NCI-H2171 (cell line): ENCODE data around the gene RCC2.
"Not testable (repeated sequence)": the region's sequence is repeated elsewhere in the genome, so short reads cannot be mapped to it uniquely, and the experiment has no call there.

ENCODE experiments used
- DNase-seq: peaks from one replicate; lab custom pipeline; 2025; lab: John Stamatoyannopoulos, UW

RCC2 gene

GRCh38 chr1:17439250-17440073 is at the start of gene RCC2:
TSS of gene RCC2 (minus strand) at chr1:17439677. CDS start at chr1:17438514, 1,163 bp downstream.
- peak; percentile 80 for DNase-seq

GRCh38 chr1:17486242-17486641 is 46.8 kb upstream of the RCC2 start:
- no peak for DNase-seq

- no peak for DNase-seq
These were observed 45.8 kb upstream of the RCC2 start for GRCh38 chr1:17485281-17485680.

GRCh38 chr1:17481981-17482380 is 42.5 kb upstream of the RCC2 start:
- DNase-seq: not testable (repeated sequence)

GRCh38 chr1:17480846-17481245 is 41.4 kb upstream of the RCC2 start:
- no peak for DNase-seq

- no peak for DNase-seq
These were observed 36.3 kb upstream of the RCC2 start for GRCh38 chr1:17475752-17476151.

GRCh38 chr1:17474836-17475555 is 35.5 kb upstream of the RCC2 start:
- DNase-seq: not testable (repeated sequence)

- DNase-seq: no peak
These were observed 33.3 kb upstream of the RCC2 start for GRCh38 chr1:17472814-17473213.

- no peak for DNase-seq
These were observed 31.9 kb upstream of the RCC2 start for GRCh38 chr1:17471393-17471792.

GRCh38 chr1:17470021-17470799 is 30.7 kb upstream of the RCC2 start:
- DNase-seq: no peak

- DNase-seq: not testable (repeated sequence)
These were observed 29.1 kb upstream of the RCC2 start for GRCh38 chr1:17468357-17469265.

GRCh38 chr1:17466359-17466758 is 26.9 kb upstream of the RCC2 start:
- no peak for DNase-seq

- DNase-seq: no peak
These were observed 25.8 kb upstream of the RCC2 start for GRCh38 chr1:17465228-17465627.

GRCh38 chr1:17463991-17464390 is 24.5 kb upstream of the RCC2 start:
- DNase-seq: no peak

GRCh38 chr1:17462669-17463068 is 23.2 kb upstream of the RCC2 start:
- DNase-seq: no peak

GRCh38 chr1:17460219-17460618 is 20.7 kb upstream of the RCC2 start:
- DNase-seq: no peak

GRCh38 chr1:17458794-17459193 is 19.3 kb upstream of the RCC2 start:
- DNase-seq: no peak

- no peak for DNase-seq
These were observed 13.2 kb upstream of the RCC2 start for GRCh38 chr1:17452686-17453085.

GRCh38 chr1:17452203-17452602 is 12.7 kb upstream of the RCC2 start:
- DNase-seq: not testable (repeated sequence)

- no peak for DNase-seq
These were observed 12.3 kb upstream of the RCC2 start for GRCh38 chr1:17451731-17452130.

GRCh38 chr1:17447501-17447992 is 8.1 kb upstream of the RCC2 start:
- peak; percentile 38 for DNase-seq
